H1 (cell line): Measurements from ENCODE around the gene EPHB1. TPM values are rescaled to one million over a fixed set of nuclear protein-coding genes. Genes with fewer than 3 reads are reported as not detected.

Experiments used
- ATF3 ChIP-seq: IDR thresholded peaks from 2 replicates; pipeline ENCODE4 v1.6.1; 2011; ENCODE audit warnings: low read depth, mild to moderate bottlenecking, low read length; ENCODE audit not compliant: insufficient read depth
- CBX8 ChIP-seq: fragments of 300-800, 300-1000 bp; sonication (generic); IDR thresholded peaks from 2 replicates; pipeline ENCODE4 v1.7.1; 2016; ENCODE audit warnings: low read depth, low read length, borderline replicate concordance
- CHD7 ChIP-seq: fragments of 300-600 bp; sonication (generic); IDR thresholded peaks from 2 replicates; pipeline ENCODE4 v1.7.1; 2012; ENCODE audit warnings: low read length, moderate library complexity, mild to moderate bottlenecking, inconsistent platforms; ENCODE audit not compliant: insufficient replicate concordance
- CTBP2 ChIP-seq: IDR thresholded peaks from 2 replicates; pipeline ENCODE4 v1.7.0; 2011; ENCODE audit warnings: borderline replicate concordance, mild to moderate bottlenecking, moderate library complexity, mixed read lengths, low read length; ENCODE audit not compliant: insufficient read depth, insufficient read length
- E2F6 ChIP-seq: IDR thresholded peaks from 2 replicates; pipeline ENCODE4 v1.6.1; 2012; ENCODE audit warnings: inconsistent platforms
- EZH2 ChIP-seq: fragments of 200-600 bp; sonication (generic); IDR thresholded peaks from 2 replicates; pipeline ENCODE4 v1.7.1; 2012; ENCODE audit warnings: low read depth, mild to moderate bottlenecking, moderate library complexity, low read length, inconsistent platforms; ENCODE audit not compliant: severe bottlenecking
- JUN ChIP-seq: IDR thresholded peaks from 2 replicates; pipeline ENCODE4 v1.6.1; 2011; ENCODE audit warnings: low read depth, mild to moderate bottlenecking, improper control_type of control experiment, low read length
- KDM4A ChIP-seq: IDR thresholded peaks from one replicate; pipeline ENCODE4 v1.7.1; 2012; ENCODE audit warnings: low read depth, mild to moderate bottlenecking, moderate library complexity, low read length, inconsistent platforms; ENCODE audit not compliant: severe bottlenecking
- PHF8 ChIP-seq: fragments of 200-600 bp; sonication (generic); conservative IDR thresholded peaks from 2 replicates; pipeline ENCODE4 v1.7.1; 2012; ENCODE audit warnings: low read depth, mild to moderate bottlenecking, inconsistent platforms, low read length, moderate library complexity
- SP4 ChIP-seq: IDR thresholded peaks from 2 replicates; pipeline ENCODE4 v1.6.1; 2012; ENCODE audit warnings: low read length, inconsistent platforms
- polyA plus RNA-seq, 7 experiments: library from polyadenylated mRNA; depleted of rRNA in 3 of 7; stranded (reverse) in 5 of 7; unstranded in 2 of 7; fragments of >200 nt in 5 of 7; fragments of 200-250 nt in 2 of 7; gene quantifications; 1 replicate in 5 of 7; 2 replicates in 1 of 7; 4 replicates in 1 of 7; pipeline versions ENCODE4 v1.2.1 to v1.2.3, GENCODE V29; 2011 to 2013; ENCODE audit warnings: missing spikeins in 2 of 7, mixed read lengths in 2 of 7
- total RNA-seq: library from RNA; stranded (reverse); fragmentation: NEBNext Ultra II Directional; extraction: Animal tissue kit (Norgen Biotek cat#: 25700); gene quantifications from 2 replicates; pipeline ENCODE4 v1.2.1, GENCODE V29; 2021

EPHB1 gene
- total and polyA plus RNA-seq, 2 of the 8 experiments (the other 6 are each of a cell fraction or from before 2014, with no cell fraction given), result 3.5 to 5.9 TPM

GRCh38 chr3:135203026-135203425, 408.0 kb downstream of the EPHB1 start (continued):
- TF ChIP-seq CHD7 (no peak), CBX8 (no peak), SP4 (no peak), E2F6 (no peak), PHF8 (no peak), JUN (no peak), EZH2 (no peak), CTBP2 (no peak), KDM4A (no peak), ATF3 (no peak)
